HTR-8/SVneo (cell line): Measurements from ENCODE around the gene CCDC117.
"Not testable (repeated sequence)": the region's sequence is repeated elsewhere in the genome, so short reads cannot be mapped to it uniquely, and the experiment has no call there.

ENCODE experiments used
- DNase-seq: peaks from one replicate; pipeline ENCODE4 v3.0.0; 2011; ENCODE audit warnings: low spot score, mixed read lengths; ENCODE audit not compliant: insufficient read length
- FAIRE-seq: peaks from 2 replicates; lab custom pipeline; 2011; peaks lifted over from hg19 to GRCh38; lab: Jason Lieb, UNC

Gene CCDC117

DNA sequence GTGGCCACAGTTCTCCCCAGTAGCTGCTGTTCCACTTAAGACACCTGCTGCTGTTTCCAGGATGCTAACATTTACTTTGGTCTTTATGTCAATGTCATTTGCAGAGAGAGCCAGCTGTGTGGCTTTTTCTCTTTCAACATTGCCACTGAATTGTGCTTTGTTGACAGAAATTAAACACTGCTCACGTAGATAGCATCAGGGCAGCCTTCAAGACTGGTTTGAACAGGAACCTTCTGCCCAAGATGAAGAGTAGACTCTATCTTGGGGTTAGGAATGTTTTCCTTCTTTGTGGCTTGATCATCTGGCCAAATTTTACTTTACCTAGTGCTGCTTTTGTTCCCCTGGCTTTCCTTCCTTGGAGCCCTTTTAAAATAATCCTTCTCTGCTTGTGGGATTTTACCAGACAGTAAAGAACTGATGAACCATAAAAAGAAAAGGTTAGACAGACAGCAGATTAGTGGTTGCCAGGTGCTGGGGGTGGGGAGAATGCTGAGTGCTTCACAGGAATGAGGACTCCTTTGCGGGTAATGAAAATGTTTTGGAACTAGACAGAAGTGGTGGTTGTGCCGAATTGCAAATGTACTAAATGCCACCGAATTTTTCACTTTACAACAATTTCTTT lies 50.5 kb downstream of the CCDC117 start:
- FAIRE-seq = no peak

DNA sequence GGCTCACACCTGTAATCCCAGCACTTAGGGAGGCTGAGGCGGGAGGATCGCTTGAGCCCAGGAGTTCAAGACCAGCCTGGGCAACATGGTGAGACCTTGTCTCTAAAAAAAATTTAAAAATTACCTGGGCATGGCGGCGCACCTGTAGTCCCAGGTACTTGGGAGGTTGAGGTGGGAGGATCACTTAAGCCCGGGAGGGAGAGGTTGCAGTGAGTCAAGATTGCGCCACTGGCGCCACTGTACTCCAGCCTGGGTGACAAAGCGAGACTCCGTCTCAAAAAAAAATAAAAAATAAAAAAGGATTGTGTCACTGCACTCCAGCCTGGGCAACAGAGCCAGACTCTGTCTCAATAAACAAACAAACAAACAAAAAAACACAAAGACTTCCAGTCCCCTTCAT lies 52.0 kb downstream of the CCDC117 start:
- not testable (repeated sequence) for FAIRE-seq, DNase-seq

More for the DNA sequence above, 50.5 kb downstream of the CCDC117 start:
- no peak for DNase-seq

GRCh38 chr22:28826430-28826829 lies 53.9 kb downstream of the CCDC117 start:
- not testable (repeated sequence) for FAIRE-seq

GRCh38 chr22:28826921-28827320 lies 54.4 kb downstream of the CCDC117 start:
- no peak for DNase-seq

More at GRCh38 chr22:28826430-28826829, 53.9 kb downstream of the CCDC117 start:
- not testable (repeated sequence) for DNase-seq

DNA sequence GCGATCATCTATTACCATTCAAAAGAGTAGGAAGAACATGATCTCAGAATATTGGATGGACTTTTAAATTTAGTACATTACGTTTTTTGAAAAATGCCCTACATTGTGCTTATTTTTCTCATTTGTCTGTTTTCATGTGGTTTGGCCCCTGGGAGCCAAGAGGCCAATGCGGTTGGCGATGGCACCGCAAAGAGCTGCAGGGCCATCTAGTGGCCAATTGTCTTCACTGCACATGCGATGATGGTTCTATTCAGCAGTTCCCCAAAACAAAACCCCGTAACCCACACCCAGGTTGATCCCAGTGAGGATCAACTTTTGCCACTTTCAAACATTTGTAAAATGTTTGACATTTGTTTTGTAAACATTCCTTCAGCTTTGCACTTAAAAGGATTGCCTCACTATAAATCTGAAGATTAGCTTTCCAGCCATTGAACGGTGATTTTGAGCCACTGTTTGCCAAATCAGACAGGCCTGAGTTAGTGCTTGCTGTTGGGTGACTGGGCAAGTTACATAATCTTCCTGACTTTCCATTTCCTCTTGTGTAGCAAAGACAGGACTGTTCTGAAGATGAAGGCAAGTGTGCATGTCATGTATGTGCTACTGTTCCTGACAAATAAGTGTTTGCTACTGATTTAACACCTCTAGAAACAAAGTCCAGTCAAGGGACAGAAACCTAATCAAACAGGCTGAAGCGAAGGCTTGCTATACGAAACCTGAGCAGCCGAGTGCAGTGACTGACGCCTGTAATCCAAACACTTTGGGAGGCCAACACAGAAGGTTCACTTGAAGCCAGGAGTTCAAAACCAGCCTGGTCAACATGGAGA lies 57.1 kb downstream of the CCDC117 start:
- FAIRE-seq (no peak), DNase-seq (peak; percentile 59)

More at GRCh38 chr22:28826921-28827320, 54.4 kb downstream of the CCDC117 start:
- no peak for FAIRE-seq

DNA sequence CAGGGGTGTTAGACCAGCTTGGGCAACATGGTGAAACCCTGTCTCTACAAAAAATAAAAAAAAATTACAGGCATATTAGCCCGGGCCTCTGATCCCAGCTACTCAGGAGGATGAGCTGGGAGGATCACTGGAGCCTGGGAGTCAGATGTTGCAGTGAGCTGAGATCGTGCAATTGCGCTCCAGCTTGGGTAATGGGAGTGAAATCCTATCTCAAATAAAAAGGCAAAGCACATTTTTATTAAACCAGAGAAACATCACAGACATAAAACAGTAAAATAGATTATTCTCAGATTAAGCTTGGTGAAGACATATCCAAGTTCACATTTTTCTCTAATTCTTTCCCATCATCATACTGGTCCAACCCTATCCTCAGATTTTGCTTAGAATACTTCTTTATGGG lies 57.9 kb downstream of the CCDC117 start:
- FAIRE-seq (no peak), DNase-seq (no peak)

GRCh38 chr22:28831140-28832072 lies 58.9 kb downstream of the CCDC117 start:
- DNase-seq = no peak
- no peak for FAIRE-seq

DNA sequence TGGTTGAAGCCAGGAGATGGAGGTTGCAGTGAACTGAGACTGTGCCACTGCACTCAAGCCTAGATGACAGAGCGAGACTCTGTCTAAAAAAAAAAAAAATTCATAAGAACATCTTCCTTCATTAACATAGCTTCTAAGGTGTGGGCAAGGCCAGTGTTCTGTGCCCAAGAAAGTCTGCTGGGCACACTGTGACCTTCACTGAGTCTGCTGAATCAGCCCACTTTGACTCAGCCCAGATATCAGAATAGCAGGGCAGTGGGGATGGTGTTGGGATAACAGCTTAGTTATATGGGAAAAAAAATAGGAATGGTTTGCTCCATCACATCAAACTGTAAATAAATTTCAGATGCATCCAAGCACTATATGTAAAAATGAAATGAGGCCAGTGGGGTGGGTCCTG lies 60.2 kb downstream of the CCDC117 start:
- DNase-seq = no peak
- no peak for FAIRE-seq

- no peak for DNase-seq
- FAIRE-seq = no peak
These were observed 60.9 kb downstream of the CCDC117 start for GRCh38 chr22:28833276-28833923.

DNA sequence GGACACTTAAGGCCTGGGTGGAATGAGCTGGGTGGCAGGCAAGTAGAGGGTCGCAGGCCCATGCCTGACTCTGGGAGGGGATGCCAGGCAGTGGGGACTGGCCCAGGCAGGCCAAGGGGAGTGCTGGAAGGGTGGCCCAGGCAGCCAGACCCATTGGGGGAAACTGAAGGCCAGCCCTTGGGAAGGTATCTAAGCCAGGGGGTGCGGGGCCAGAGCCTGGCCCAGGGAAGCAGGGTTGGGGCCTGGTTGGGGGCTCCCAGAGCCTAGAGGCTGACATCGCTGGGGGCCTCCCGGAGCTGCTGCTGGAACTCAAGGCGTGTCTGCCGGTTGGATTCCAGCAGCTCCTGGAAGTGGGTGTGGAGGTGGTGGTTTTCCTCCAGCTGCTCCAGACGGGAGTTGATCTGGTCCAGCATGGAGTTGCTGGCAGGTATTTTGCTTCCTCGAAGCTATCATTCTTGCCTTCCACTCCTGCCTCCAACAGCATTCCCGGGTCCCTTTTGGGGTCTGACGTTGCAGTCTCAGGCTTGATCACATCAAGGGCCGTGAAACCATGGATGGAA lies 63.2 kb downstream of the CCDC117 start:
- FAIRE-seq (no peak), DNase-seq (no peak)

GRCh38 chr22:28837640-28838039 lies 65.1 kb downstream of the CCDC117 start:
- FAIRE-seq = no peak
- DNase-seq = no peak
